GM19239 (cell line): Measurements from ENCODE around the gene CTDNEP1.
A peak's percentile ranks its signal among the peaks of the same experiment; 100 is the strongest.

Source experiments
- DNase-seq: peaks from one replicate; pipeline ENCODE4 v3.0.0; 2011; ENCODE audit warnings: low spot score; ENCODE audit not compliant: insufficient read length
- FAIRE-seq: peaks from 2 replicates; lab custom pipeline; 2011; peaks lifted over from hg19 to GRCh38; lab: Jason Lieb, UNC

The CTDNEP1 gene

GRCh38 chr17:7219229-7219811 lies 32.2 kb downstream of the CTDNEP1 start:
- DNase-seq: no peak
- peak; percentile 93 for FAIRE-seq

- no peak for DNase-seq
- FAIRE-seq: no peak
Observed at GRCh38 chr17:7218758-7219157, 32.8 kb downstream of the CTDNEP1 start.

GRCh38 chr17:7218166-7218565 lies 33.4 kb downstream of the CTDNEP1 start:
- FAIRE-seq (no peak), DNase-seq (no peak)

- DNase-seq (no peak), FAIRE-seq (peak; percentile 66)
Observed at GRCh38 chr17:7217113-7217987, 34.2 kb downstream of the CTDNEP1 start.

GRCh38 chr17:7216242-7217112 lies 35.1 kb downstream of the CTDNEP1 start:
- DNase-seq (no peak), FAIRE-seq (no peak)

GRCh38 chr17:7215652-7216180 lies 35.8 kb downstream of the CTDNEP1 start:
- no peak for DNase-seq
- no peak for FAIRE-seq

GRCh38 chr17:7215136-7215638 lies 36.3 kb downstream of the CTDNEP1 start:
- FAIRE-seq: no peak
- no peak for DNase-seq

- peak; percentile 97 for FAIRE-seq
Observed at GRCh38 chr17:7214300-7215135, 37.0 kb downstream of the CTDNEP1 start.

GRCh38 chr17:7213895-7214299 lies 37.6 kb downstream of the CTDNEP1 start:
- FAIRE-seq (no peak), DNase-seq (no peak)

More at GRCh38 chr17:7214300-7215135, 37.0 kb downstream of the CTDNEP1 start:
- DNase-seq: peak; percentile 99

- DNase-seq: no peak
- FAIRE-seq: no peak
Observed at GRCh38 chr17:7211491-7212273, 39.9 kb downstream of the CTDNEP1 start.

GRCh38 chr17:7208754-7209460 lies 42.6 kb downstream of the CTDNEP1 start:
- FAIRE-seq: no peak
- DNase-seq: no peak

- DNase-seq (no peak), FAIRE-seq (no peak)
Observed at GRCh38 chr17:7208027-7208571, 43.4 kb downstream of the CTDNEP1 start.

- no peak for FAIRE-seq
- DNase-seq: no peak
Observed at GRCh38 chr17:7207120-7208001, 44.2 kb downstream of the CTDNEP1 start.

GRCh38 chr17:7205561-7205960 lies 46.0 kb downstream of the CTDNEP1 start:
- DNase-seq (no peak), FAIRE-seq (no peak)

GRCh38 chr17:7204828-7205461 lies 46.6 kb downstream of the CTDNEP1 start:
- FAIRE-seq (peak; percentile 99), DNase-seq (peak; percentile 99)

GRCh38 chr17:7204336-7204735 lies 47.2 kb downstream of the CTDNEP1 start:
- no peak for DNase-seq

More at GRCh38 chr17:7204336-7204735, 47.2 kb downstream of the CTDNEP1 start:
- FAIRE-seq: no peak
